SK-N-SH treated with all-trans-retinoic acid at 6 μM for 48 hours (cell line): ENCODE results near the gene KCNT1.

Experiments
- ZNF70 ChIP-seq: fragments of 450-650 bp; formaldehyde crosslinking; IDR thresholded peaks from 2 replicates; pipeline ENCODE4 v1.5.0; 2020; ENCODE audit warnings: mild to moderate bottlenecking, moderate library complexity
- TF ChIP-seq, protein P1 (sequence below): fragments of 250-450 bp; sonication (Bioruptor Pico); IDR thresholded peaks from 2 replicates; pipeline ENCODE4 v1.8.0; 2020; ENCODE audit warnings: mild to moderate bottlenecking, moderate library complexity, borderline replicate concordance

DNA sequence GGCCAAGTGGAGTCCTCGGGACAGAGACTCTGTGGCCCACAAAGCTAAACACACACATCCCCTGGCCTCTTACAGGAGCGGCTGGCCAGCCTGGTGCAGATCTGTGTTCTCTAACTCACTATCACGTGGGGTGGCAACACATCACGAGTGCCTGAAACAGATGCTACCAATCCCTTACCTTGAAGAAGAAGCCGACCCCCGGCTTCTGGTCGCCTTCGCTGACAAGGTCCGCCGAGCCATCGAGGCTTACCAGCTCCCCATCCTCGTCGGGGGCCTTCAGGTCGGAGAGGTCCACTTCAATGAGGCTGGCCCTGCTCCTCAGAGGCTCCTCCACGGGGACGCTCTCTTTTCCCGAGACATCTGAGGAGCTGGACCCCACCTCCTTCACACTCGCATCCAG, 118.7 kb downstream of the KCNT1 start:
- TF ChIP-seq, protein P1, sequence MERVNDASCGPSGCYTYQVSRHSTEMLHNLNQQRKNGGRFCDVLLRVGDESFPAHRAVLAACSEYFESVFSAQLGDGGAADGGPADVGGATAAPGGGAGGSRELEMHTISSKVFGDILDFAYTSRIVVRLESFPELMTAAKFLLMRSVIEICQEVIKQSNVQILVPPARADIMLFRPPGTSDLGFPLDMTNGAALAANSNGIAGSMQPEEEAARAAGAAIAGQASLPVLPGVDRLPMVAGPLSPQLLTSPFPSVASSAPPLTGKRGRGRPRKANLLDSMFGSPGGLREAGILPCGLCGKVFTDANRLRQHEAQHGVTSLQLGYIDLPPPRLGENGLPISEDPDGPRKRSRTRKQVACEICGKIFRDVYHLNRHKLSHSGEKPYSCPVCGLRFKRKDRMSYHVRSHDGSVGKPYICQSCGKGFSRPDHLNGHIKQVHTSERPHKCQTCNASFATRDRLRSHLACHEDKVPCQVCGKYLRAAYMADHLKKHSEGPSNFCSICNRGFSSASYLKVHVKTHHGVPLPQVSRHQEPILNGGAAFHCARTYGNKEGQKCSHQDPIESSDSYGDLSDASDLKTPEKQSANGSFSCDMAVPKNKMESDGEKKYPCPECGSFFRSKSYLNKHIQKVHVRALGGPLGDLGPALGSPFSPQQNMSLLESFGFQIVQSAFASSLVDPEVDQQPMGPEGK (CRISPR knock-in tag) = no peak
- no peak for TF ChIP-seq ZNF70 (CRISPR knock-in tag)
